SW 1271 (cell line): Measurements from ENCODE around the gene MSANTD3.
A peak's percentile ranks its signal among the peaks of the same experiment; 100 is the strongest.
"Not testable (repeated sequence)": the region's sequence is repeated elsewhere in the genome, so short reads cannot be mapped to it uniquely, and the experiment has no call there.

Experiments
- DNase-seq, 2 experiments: peaks; one replicate each; lab custom pipeline; 2025; lab: John Stamatoyannopoulos, UW

MSANTD3 gene, protein sequence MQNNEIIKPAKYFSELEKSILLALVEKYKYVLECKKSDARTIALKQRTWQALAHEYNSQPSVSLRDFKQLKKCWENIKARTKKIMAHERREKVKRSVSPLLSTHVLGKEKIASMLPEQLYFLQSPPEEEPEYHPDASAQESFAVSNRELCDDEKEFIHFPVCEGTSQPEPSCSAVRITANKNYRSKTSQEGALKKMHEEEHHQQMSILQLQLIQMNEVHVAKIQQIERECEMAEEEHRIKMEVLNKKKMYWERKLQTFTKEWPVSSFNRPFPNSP

GRCh38 chr9:100426530-100427365 is at the start of gene MSANTD3:
Gene MSANTD3, plus strand, starts transcription at chr9:100427143. Its CDS starts 14,796 bp downstream, at chr9:100441939.
- DNase-seq, result peak; percentile 60 to 74

GRCh38 chr9:100379862-100380261 is 47.1 kb upstream of the MSANTD3 start:
- DNase-seq, result peak; percentile 50 to 90

GRCh38 chr9:100392989-100393388 is 34.0 kb upstream of the MSANTD3 start:
- DNase-seq, result not testable (repeated sequence)

DNA sequence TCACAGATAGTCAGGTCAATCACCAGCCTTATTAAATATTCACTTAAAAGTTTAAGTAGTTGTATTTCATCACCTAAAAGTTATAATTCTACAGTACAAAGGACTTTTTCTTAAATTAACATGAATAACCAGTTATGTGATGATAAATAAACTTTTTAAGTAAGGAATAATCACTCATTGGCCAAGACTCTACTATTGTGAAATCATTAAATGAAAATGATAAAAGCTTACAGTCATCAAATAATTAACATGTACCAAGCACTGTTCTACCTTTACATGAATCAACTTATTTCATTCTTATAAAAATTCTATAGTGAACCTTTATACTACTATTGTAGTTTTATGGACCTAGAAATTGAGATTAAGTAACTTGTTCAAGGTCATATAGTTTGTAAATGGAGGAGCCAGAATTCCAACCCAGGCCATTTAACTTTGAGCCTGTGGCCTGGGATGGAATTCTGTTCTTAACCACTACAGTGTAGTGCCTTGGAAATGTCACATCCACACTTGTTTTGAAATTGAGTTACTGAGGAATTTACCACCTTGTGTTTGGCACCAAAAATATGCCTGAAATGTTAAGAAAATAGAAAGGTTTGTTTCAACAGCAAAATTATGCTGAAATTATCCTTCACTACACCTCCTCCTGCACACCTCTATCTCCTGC is 32.8 kb upstream of the MSANTD3 start:
- DNase-seq, result no peak

- DNase-seq, result no peak
These were observed 32.1 kb upstream of the MSANTD3 start for GRCh38 chr9:100394816-100395215.

DNA sequence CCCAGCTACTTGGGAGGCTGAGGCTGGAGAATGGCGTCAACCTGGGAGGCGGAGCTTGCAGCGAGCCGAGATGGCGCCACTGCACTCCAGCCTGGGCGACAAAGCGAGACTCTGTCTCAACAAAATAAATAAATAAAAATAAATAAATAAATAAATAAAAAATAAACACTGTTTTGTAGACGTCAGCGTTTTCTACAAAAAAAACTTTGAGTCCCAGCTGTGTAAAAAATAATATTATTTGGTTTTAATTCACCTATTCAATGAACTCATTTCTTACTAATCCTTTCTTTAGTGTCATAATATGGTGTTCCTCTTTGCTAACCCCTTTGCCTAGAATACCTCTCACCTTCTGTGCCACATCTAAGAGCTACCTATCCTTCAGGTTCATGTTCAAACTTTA is 30.2 kb upstream of the MSANTD3 start:
- DNase-seq, result no peak

DNA sequence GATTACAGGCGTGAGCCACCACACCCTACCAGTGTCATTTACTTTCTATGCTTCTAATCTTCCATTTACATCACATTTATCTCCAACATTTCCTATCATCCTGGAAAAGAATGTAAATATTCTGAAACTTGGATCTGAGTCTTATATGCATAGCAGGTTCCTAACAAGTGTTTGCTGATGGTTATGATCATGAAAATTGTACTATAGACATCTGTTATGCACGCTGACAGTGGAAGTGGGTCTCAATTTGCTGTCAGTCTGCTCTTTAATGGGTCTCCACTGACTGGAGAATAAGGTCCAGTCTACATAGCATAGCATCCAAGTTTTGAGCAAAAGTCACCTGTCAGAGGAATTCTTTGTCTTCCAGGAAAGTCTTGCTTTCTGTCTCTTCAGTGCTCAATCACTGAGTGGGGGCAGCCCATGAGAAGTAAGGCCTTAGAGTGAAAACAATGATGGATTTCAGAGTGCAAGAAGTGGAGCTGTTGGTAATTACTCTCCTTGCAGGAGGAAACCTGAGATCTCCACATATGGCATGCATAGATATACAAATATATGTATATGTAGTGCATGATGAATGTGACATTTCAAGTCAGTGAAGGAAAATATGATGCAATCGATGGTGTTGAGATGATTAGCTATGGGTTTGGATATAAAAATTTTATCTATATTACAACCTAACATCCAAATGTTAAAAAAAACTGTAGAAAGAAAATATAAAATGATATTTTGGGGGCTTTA is 29.2 kb upstream of the MSANTD3 start:
- no peak for DNase-seq

GRCh38 chr9:100401042-100401441 is 25.9 kb upstream of the MSANTD3 start:
- no peak for DNase-seq

DNA sequence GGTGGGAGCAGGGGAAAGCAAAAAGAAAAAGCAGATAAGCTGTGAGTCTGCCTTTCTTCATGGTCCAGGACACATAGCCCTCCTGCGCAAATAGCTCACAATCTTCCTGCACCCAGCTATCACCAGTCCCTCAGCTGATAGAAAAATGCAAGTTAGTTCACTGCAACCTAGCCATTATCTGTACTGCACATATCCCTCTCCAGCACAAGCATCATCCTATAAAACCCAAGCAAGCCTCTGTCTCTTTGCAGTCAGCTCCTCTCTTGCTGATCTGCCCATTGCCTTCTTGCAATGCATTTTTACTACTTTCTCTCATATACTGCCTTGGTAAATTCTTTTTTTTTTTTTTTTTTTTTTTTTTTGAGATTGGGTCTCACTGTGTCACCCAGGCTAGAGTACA is 20.0 kb upstream of the MSANTD3 start:
- DNase-seq, result no peak

GRCh38 chr9:100408546-100409175 is 18.3 kb upstream of the MSANTD3 start:
- no peak for DNase-seq

GRCh38 chr9:100409176-100409556 is 17.8 kb upstream of the MSANTD3 start:
- DNase-seq, result no peak

- DNase-seq, result peak; percentile 81 to 91
These were observed 15.3 kb upstream of the MSANTD3 start for GRCh38 chr9:100411472-100412283.

GRCh38 chr9:100413839-100414420 is 13.0 kb upstream of the MSANTD3 start:
- no peak for DNase-seq

DNA sequence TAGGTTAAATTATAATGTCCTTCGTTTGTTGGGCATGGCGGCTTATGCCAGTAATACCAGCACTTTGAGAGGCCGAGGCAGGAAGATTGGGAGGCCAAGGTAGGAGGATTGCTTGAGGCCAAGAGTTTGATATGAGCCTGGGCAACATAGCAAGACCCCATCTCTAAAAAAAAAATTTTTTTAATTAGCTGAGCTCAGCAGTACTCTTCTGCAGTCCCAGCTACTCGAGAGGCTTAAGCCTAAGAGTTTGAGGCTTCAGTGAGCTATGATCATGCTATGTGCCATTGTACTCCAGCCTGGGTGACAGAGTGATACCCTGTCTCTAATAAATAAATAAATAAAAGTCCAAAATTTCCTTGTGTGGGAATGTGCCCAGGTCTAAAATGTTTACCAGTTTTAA is 9.1 kb upstream of the MSANTD3 start:
- DNase-seq, result no peak

DNA sequence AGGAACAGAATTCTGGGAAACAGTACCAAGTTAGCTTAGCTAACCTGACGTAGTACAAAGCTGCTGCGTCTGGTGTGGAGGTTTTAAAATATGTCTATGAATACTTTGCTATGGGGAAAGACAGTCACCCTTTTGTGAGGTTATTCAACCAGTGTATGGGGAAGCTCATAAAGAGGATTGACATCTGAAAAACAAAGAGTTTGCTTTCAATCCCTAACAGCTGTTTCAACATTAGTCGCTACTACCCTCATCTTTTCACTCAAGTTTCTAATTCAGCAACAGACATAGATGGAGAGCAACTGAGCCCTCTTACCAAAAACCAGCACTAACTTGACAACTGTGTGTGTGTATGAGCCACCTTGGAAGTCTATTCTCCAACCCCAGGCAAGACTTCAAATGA is 7.8 kb upstream of the MSANTD3 start:
- no peak for DNase-seq

- DNase-seq, result not testable (repeated sequence)
These were observed 5.8 kb upstream of the MSANTD3 start for GRCh38 chr9:100421116-100421515.

GRCh38 chr9:100425758-100426157 is 1.2 kb upstream of the MSANTD3 start:
- DNase-seq, result no peak

DNA sequence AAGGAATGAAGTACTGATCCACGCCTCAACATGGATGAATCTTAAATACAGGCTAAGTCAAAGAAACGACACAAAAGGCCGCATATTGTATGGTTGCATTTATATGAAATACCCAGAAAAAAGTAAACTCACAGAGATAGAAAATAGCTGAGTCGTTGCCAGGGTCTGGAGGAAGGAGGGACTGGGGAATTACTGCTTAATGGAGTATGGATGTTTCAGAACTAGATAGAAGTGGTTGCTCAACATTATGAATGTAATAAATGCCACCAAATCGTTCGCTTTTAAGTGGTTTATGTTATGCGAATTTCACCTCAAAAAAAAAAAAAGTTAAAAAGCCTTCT is 784 bp upstream of the MSANTD3 start:
- DNase-seq, result peak in 1 of 2 experiments; percentile 44

DNA sequence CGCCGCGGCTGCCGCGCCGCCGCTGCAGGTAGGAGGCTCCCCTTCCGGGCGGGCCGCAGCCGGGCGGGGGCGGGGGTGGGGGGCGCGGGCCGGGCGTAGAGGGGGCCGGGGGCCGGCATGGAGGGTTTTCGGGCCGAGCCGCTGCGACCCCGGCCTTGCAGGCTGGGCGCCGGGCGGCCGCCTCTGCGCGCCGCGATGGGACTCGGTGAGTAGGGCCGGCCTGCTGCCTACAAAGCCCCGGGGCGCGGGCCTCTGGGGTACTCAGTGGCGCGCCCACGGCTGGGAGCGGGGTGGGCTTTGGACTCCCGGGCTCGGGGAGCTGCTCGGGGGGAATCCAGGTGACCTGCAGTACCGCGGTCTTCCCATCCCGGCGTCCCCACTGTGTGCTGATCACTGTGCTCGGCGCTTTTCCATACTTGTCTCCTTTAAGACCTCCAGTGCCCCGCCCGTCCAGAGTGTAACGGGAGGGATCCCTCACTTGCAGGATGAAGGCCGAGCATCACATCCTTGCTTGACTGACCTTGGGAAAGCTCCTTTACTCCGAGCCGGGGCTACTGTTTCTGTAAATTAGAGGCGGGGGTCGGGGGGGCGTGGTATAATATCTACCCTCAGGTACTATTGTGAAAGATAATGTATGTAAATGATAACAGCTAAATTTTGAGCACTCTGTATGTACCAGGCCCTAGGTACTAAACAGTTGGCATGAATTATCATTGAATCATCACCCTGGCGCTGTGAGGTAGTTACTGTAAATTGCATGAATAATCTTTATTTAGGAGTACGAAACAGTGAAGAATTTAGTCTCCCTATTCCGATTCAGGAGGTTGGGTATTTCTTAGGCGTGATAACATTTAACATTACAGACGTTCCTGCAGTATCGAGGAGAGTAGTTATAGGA is 672 bp downstream of the MSANTD3 start:
- DNase-seq, result peak; percentile 73 to 75
